Cardiac fibroblast (primary cell): ENCODE measurements around the gene NFKB2.

Experiments used
- DNase-seq, 2 donors: peaks; one replicate each; pipeline versions ENCODE4 v3.0.0 to v3.0.0-alpha.2; 2010; ENCODE audit warnings: low read depth in 2 of 2
- H3K4me3 ChIP-seq, 2 donors: replicated peaks in 1 of 2; 1 replicate in 1 of 2; 2 replicates in 1 of 2; pipeline ENCODE4 v1.5.1; 2011; ENCODE audit warnings: low read depth in 2 of 2, low read length in 2 of 2, mild to moderate bottlenecking in 2 of 2, moderate library complexity in 1 of 2
- TF ChIP-seq, protein P1 (sequence below): IDR thresholded peaks from one replicate; pipeline ENCODE4 v1.5.1; 2011; ENCODE audit warnings: low read depth, mild to moderate bottlenecking, low read length, inconsistent platforms

The NFKB2 gene

GRCh38 chr10:102382871-102383270 is 12.6 kb upstream of the NFKB2 start:
- DNase-seq: no peak
- H3K4me3 ChIP-seq: no peak overlapping the region
- TF ChIP-seq, protein P1, sequence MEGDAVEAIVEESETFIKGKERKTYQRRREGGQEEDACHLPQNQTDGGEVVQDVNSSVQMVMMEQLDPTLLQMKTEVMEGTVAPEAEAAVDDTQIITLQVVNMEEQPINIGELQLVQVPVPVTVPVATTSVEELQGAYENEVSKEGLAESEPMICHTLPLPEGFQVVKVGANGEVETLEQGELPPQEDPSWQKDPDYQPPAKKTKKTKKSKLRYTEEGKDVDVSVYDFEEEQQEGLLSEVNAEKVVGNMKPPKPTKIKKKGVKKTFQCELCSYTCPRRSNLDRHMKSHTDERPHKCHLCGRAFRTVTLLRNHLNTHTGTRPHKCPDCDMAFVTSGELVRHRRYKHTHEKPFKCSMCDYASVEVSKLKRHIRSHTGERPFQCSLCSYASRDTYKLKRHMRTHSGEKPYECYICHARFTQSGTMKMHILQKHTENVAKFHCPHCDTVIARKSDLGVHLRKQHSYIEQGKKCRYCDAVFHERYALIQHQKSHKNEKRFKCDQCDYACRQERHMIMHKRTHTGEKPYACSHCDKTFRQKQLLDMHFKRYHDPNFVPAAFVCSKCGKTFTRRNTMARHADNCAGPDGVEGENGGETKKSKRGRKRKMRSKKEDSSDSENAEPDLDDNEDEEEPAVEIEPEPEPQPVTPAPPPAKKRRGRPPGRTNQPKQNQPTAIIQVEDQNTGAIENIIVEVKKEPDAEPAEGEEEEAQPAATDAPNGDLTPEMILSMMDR: no peak

DNA sequence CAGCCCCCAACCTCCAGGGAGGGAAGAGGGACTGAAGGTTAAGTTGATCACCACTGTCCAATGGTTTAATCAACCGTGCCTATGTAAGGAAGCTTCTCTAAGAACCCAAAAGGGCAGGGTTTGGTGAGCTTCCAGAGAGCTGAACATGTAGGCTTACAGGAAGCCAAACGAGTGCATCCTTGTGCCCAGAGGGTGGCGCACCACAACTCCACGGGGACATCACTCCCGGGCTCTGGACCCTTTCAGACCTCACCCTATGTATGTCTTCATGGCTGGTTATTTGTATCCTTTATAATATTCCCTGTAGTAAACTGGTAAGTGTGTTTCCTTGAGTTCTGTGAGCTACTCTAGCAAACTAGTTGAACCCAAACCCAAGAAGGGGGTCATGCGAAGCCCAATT is 11.5 kb upstream of the NFKB2 start:
- DNase-seq: peak; percentile 28 to 34
- TF ChIP-seq, protein P1: peak; percentile 22
- H3K4me3 ChIP-seq: no peak overlapping the region

- peak; percentile 49 to 83 for DNase-seq
Measured at GRCh38 chr10:102384606-102385429, 10.7 kb upstream of the NFKB2 start.

DNA sequence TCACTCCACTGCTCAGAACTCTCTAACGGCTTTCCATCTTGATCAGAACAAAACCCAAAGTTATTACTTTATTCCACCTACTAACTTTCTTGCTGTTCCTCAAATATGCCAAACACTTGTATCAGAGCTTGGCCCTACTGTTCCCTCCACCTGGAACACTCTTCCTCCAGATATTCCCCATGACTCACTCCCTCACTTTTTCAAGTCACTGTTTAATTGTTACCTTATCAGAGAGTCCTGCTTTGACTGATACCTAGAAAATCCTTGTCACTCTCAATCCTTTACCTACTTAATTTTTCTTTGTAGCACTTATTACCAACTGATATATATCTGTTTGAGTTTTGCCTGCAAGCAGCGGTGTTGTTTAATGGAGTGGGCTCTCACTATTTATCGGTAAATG is 5.6 kb upstream of the NFKB2 start:
- no peak overlapping the region for H3K4me3 ChIP-seq
- DNase-seq: no peak
- TF ChIP-seq, protein P1: no peak

More at GRCh38 chr10:102384606-102385429, 10.7 kb upstream of the NFKB2 start:
- TF ChIP-seq, protein P1: no peak
- no peak overlapping the region for H3K4me3 ChIP-seq

- TF ChIP-seq, protein P1: no peak
- H3K4me3 ChIP-seq: no peak overlapping the region
- no peak for DNase-seq
Measured at GRCh38 chr10:102392306-102392705, 3.2 kb upstream of the NFKB2 start.

- peak overlapping the region; percentile 70 to 90 for H3K4me3 ChIP-seq
- no peak for DNase-seq
- TF ChIP-seq, protein P1: no peak
Measured at GRCh38 chr10:102393411-102394078, 2.0 kb upstream of the NFKB2 start.
